Measurements from ENCODE around the gene CYP21A2. TPM values are rescaled to one million over a fixed set of nuclear protein-coding genes. Genes with fewer than 3 reads are reported as not detected.

The CYP21A2 gene
- total RNA-seq, 1 donor from 2014 or later: 1.4 TPM

DNA sequence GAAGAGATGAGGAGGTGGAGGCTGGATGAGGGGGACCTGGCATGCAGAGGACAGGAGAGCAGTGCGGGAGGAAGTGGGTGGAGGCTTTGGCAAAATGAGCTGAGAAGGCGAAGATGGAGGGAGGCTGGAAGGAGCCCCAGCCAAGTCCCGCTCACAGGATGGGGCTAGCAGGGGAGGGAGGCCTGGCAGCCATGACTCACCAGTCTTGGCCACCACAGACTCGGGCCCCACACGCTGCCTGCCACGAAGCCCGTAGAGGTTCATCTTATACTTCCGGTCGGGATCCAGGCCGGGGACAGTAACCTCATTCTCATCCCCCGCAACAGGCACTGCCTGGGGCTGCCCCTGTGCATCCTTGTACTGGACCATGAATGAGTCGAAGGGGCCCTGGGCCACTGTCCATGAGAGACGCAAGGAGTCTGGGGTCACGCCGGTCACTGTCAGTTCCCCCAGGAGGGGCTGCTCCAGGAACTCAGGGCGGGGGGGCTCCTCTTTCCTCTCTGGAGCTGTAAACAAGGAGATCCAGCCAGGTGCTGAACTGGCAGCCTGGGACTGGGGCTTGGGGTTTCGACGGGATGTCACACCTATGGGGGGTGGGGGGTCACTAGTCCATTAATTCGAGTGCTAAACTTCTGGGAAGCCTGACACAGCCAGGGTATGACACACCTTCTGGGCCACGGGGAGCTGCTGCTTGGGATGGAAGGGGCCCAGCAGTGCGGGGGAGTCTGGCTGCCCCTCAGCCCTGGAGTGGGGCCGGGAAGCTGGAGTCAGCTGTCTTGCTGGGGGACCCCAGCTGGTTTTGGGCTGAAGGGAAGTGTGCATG lies 43.2 kb downstream of the CYP21A2 start:
- intact Hi-C loops (cut with micrococcal nuclease): no loop called here

- intact Hi-C loops (cut with micrococcal nuclease): no loop called here
Observed at GRCh38 chr6:32082478-32082877, 44.3 kb downstream of the CYP21A2 start.

GRCh38 chr6:32082935-32083334 lies 44.7 kb downstream of the CYP21A2 start:
- intact Hi-C loops (cut with micrococcal nuclease): no loop called here

GRCh38 chr6:32083812-32084768 lies 45.9 kb downstream of the CYP21A2 start:
- intact Hi-C loops (cut with micrococcal nuclease): no loop called here

DNA sequence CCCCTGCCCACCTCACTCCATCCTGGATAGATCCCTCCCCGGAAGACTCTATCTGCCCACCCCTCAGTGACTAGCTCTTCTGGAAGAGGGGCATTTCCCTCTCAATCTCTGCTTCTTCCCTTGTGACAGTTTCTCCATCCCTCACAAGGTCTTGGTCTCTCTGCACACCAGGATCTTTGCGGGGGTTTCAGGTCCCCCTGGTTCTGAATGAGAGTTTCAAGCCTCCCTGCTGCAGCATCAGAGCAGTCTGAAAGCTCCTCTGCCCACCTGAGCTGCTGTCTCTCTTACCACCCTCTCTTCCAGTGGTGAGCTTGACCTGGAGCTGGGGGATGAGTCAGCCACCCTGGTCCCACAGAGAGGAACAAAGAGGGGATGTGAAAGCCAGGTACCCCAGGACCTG lies 46.6 kb downstream of the CYP21A2 start:
- intact Hi-C loops (cut with micrococcal nuclease): no loop called here

- intact Hi-C loops (cut with micrococcal nuclease): no loop called here
Observed at GRCh38 chr6:32085759-32086459, 47.7 kb downstream of the CYP21A2 start.

GRCh38 chr6:32086661-32087573 lies 48.7 kb downstream of the CYP21A2 start:
- intact Hi-C loops (cut with micrococcal nuclease): loop anchor here (1.0 kb wide), 2 partner anchors 67 to 108 kb away; partner anchors contain the start of gene PPT2

- intact Hi-C loops (cut with micrococcal nuclease): loop anchor here (1.0 kb wide), 2 partner anchors 66 to 107 kb away; partner anchors contain the start of gene PPT2
Observed at GRCh38 chr6:32087574-32088486, 49.6 kb downstream of the CYP21A2 start.

- intact Hi-C loops (cut with micrococcal nuclease): no loop called here
Observed at GRCh38 chr6:32088487-32089049, 50.4 kb downstream of the CYP21A2 start.

GRCh38 chr6:32089082-32089828 lies 51.0 kb downstream of the CYP21A2 start:
- intact Hi-C loops (cut with micrococcal nuclease): no loop called here

Other genes starting within 250 kb of the CYP21A2 start
- gene VARS1, start 242.7 kb upstream of the CYP21A2 start, total RNA-seq: 77.4 and 78.9 TPM in 2 replicates
- 85.4 and 89.3 TPM in 2 replicates for gene LSM2, start 231.4 kb upstream of the CYP21A2 start, total RNA-seq
- gene HSPA1L, start 223.1 kb upstream of the CYP21A2 start, total RNA-seq: 3.7 TPM in 2 replicates
- 155 and 159 TPM in 2 replicates for gene HSPA1A, start 222.9 kb upstream of the CYP21A2 start, total RNA-seq
- gene HSPA1B, start 210.7 kb upstream of the CYP21A2 start, total RNA-seq: 82.7 and 85.0 TPM in 2 replicates
- gene NEU1, start 175.6 kb upstream of the CYP21A2 start, total RNA-seq: 33.2 and 33.8 TPM in 2 replicates
- 0.34 TPM in 1 of 2 replicates, not detected in the other for gene SLC44A4, start 159.4 kb upstream of the CYP21A2 start, total RNA-seq
- 61.0 and 61.6 TPM in 2 replicates for gene EHMT2, start 140.7 kb upstream of the CYP21A2 start, total RNA-seq
- gene ZBTB12, start 136.3 kb upstream of the CYP21A2 start, total RNA-seq: 2.0 and 2.2 TPM in 2 replicates
- gene C2, start 110.7 kb upstream of the CYP21A2 start, total RNA-seq: 0.12 and 1.7 TPM in 2 replicates
- gene CFB, start 92.3 kb upstream of the CYP21A2 start, total RNA-seq: 0.22 and 0.59 TPM in 2 replicates
- 75.3 and 83.4 TPM in 2 replicates for gene NELFE, start 79.4 kb upstream of the CYP21A2 start, total RNA-seq
- 93.7 and 100 TPM in 2 replicates for gene SKIC2, start 79.2 kb upstream of the CYP21A2 start, total RNA-seq
- gene DXO, start 66.3 kb upstream of the CYP21A2 start, total RNA-seq: 19.9 and 20.8 TPM in 2 replicates
- gene C4A, start 56.4 kb upstream of the CYP21A2 start, total RNA-seq: 4.0 and 4.6 TPM in 2 replicates
- 4.2 and 4.6 TPM in 2 replicates for gene C4B, start 23.6 kb upstream of the CYP21A2 start, total RNA-seq
- 5.5 and 6.1 TPM in 2 replicates for gene TNXB, start 70.9 kb downstream of the CYP21A2 start, total RNA-seq
- 147 and 155 TPM in 2 replicates for gene ATF6B, start 89.8 kb downstream of the CYP21A2 start, total RNA-seq
- gene FKBPL, start 91.9 kb downstream of the CYP21A2 start, total RNA-seq: 5.3 and 5.5 TPM in 2 replicates
- gene PRRT1, start 113.5 kb downstream of the CYP21A2 start, total RNA-seq: 0.32 and 0.63 TPM in 2 replicates
- 9.8 and 11.1 TPM in 2 replicates for gene PPT2, start 115.7 kb downstream of the CYP21A2 start, total RNA-seq
- gene EGFL8, start 126.2 kb downstream of the CYP21A2 start, total RNA-seq: 6.5 and 6.8 TPM in 2 replicates
- gene AGPAT1, start 137.7 kb downstream of the CYP21A2 start, total RNA-seq: 45.0 and 46.4 TPM in 2 replicates
- gene RNF5, start 140.0 kb downstream of the CYP21A2 start, total RNA-seq: 47.0 and 50.0 TPM in 2 replicates
- gene AGER, start 145.8 kb downstream of the CYP21A2 start, total RNA-seq: 34.1 and 37.9 TPM in 2 replicates
- 97.7 and 106 TPM in 2 replicates for gene PBX2, start 151.8 kb downstream of the CYP21A2 start, total RNA-seq
- 264 and 265 TPM in 2 replicates for gene GPSM3, start 154.2 kb downstream of the CYP21A2 start, total RNA-seq
- gene NOTCH4, start 185.7 kb downstream of the CYP21A2 start, total RNA-seq: 0.25 and 0.37 TPM in 2 replicates